Liver (tissue), 3 donors: ENCODE measurements around the gene RERE.

Experiments
- FOXA1 ChIP-seq: IDR thresholded peaks from 2 replicates; pipeline ENCODE4 v1.6.1; 2016; ENCODE audit warnings: antibody characterized with exemption
- HNF4A ChIP-seq, 2 donors: conservative IDR thresholded peaks; 2 replicates each; pipeline ENCODE4 v1.6.1; 2016; ENCODE audit warnings: antibody characterized with exemption in 2 of 2, mild to moderate bottlenecking in 2 of 2
- HNF4G ChIP-seq: IDR thresholded peaks from 2 replicates; pipeline ENCODE4 v1.6.1; 2016; ENCODE audit warnings: antibody characterized with exemption
- NR2F2 ChIP-seq: IDR thresholded peaks from 2 replicates; pipeline ENCODE4 v1.6.1; 2016; ENCODE audit warnings: antibody characterized with exemption
- RAD21 ChIP-seq, 2 donors: IDR thresholded peaks; 2 replicates each; pipeline ENCODE4 v1.6.1; 2016; ENCODE audit warnings: antibody characterized with exemption in 2 of 2, mild to moderate bottlenecking in 2 of 2
- SP1 ChIP-seq: IDR thresholded peaks from 2 replicates; pipeline ENCODE4 v1.6.1; 2018; ENCODE audit warnings: antibody characterized with exemption, mild to moderate bottlenecking
- TAF1 ChIP-seq: conservative IDR thresholded peaks from 2 replicates; pipeline ENCODE4 v1.6.1; 2016; ENCODE audit warnings: antibody characterized with exemption, mild to moderate bottlenecking
- TF ChIP-seq, protein P1 (sequence below): fragments of 150-350 bp; IDR thresholded peaks from 2 replicates; pipeline ENCODE4 v1.5.1; 2017; ENCODE audit warnings: improper control_type of control experiment, low read depth, low read length; ENCODE audit not compliant: missing input control
- TF ChIP-seq, protein P2 (sequence below): IDR thresholded peaks from 2 replicates; pipeline ENCODE4 v1.6.1; 2016; ENCODE audit warnings: antibody characterized with exemption, mild to moderate bottlenecking
- TF ChIP-seq, protein P3 (sequence below): IDR thresholded peaks from 2 replicates; pipeline ENCODE4 v1.6.1; 2016; ENCODE audit warnings: antibody characterized with exemption
- TF ChIP-seq, protein P4 (sequence below): IDR thresholded peaks from 2 replicates; pipeline ENCODE4 v1.6.1; 2016; ENCODE audit warnings: antibody characterized with exemption
- donor health status: healthy.
- donor health status: healthy.

DNA sequence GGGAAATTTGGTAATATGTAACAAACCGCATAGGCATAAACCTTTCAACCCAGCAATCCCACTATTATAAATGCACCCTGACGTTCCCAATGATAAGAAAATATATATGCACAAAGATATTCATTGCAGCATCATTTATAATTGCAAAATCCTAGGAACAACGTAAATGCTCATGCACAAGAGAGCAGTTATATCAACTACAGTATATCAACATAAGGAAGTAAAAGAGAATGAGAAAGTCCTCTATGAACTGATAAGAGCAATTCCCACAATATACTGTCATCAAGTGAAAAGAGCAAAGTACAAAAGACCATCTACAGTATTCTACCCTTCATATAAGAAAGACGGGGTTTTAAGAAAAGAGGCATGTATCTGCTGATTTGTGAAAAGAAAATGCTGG is 269.6 kb downstream of the RERE start:
- TF ChIP-seq, protein P1, sequence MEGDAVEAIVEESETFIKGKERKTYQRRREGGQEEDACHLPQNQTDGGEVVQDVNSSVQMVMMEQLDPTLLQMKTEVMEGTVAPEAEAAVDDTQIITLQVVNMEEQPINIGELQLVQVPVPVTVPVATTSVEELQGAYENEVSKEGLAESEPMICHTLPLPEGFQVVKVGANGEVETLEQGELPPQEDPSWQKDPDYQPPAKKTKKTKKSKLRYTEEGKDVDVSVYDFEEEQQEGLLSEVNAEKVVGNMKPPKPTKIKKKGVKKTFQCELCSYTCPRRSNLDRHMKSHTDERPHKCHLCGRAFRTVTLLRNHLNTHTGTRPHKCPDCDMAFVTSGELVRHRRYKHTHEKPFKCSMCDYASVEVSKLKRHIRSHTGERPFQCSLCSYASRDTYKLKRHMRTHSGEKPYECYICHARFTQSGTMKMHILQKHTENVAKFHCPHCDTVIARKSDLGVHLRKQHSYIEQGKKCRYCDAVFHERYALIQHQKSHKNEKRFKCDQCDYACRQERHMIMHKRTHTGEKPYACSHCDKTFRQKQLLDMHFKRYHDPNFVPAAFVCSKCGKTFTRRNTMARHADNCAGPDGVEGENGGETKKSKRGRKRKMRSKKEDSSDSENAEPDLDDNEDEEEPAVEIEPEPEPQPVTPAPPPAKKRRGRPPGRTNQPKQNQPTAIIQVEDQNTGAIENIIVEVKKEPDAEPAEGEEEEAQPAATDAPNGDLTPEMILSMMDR, result no peak
- TF ChIP-seq TAF1, result no peak
- no peak for TF ChIP-seq RAD21 (IDR thresholded peaks at IDR 0.05)
- no peak for TF ChIP-seq NR2F2
- TF ChIP-seq, protein P2, sequence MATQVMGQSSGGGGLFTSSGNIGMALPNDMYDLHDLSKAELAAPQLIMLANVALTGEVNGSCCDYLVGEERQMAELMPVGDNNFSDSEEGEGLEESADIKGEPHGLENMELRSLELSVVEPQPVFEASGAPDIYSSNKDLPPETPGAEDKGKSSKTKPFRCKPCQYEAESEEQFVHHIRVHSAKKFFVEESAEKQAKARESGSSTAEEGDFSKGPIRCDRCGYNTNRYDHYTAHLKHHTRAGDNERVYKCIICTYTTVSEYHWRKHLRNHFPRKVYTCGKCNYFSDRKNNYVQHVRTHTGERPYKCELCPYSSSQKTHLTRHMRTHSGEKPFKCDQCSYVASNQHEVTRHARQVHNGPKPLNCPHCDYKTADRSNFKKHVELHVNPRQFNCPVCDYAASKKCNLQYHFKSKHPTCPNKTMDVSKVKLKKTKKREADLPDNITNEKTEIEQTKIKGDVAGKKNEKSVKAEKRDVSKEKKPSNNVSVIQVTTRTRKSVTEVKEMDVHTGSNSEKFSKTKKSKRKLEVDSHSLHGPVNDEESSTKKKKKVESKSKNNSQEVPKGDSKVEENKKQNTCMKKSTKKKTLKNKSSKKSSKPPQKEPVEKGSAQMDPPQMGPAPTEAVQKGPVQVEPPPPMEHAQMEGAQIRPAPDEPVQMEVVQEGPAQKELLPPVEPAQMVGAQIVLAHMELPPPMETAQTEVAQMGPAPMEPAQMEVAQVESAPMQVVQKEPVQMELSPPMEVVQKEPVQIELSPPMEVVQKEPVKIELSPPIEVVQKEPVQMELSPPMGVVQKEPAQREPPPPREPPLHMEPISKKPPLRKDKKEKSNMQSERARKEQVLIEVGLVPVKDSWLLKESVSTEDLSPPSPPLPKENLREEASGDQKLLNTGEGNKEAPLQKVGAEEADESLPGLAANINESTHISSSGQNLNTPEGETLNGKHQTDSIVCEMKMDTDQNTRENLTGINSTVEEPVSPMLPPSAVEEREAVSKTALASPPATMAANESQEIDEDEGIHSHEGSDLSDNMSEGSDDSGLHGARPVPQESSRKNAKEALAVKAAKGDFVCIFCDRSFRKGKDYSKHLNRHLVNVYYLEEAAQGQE, result no peak
- no peak for TF ChIP-seq SP1
- TF ChIP-seq, protein P3, sequence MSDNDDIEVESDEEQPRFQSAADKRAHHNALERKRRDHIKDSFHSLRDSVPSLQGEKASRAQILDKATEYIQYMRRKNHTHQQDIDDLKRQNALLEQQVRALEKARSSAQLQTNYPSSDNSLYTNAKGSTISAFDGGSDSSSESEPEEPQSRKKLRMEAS, result no peak
- no peak for TF ChIP-seq HNF4A (conservative IDR thresholded peaks at IDR 0.05)
- TF ChIP-seq FOXA1, result no peak
- TF ChIP-seq, protein P4, sequence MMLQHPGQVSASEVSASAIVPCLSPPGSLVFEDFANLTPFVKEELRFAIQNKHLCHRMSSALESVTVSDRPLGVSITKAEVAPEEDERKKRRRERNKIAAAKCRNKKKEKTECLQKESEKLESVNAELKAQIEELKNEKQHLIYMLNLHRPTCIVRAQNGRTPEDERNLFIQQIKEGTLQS, result no peak
- no peak for TF ChIP-seq HNF4G
